Lower leg skin (tissue), 4 donors: Measurements from ENCODE around the gene NXT2. TPM values are rescaled to one million over a fixed set of nuclear protein-coding genes. Genes with fewer than 3 reads are reported as not detected.
A peak's percentile ranks its signal among the peaks of the same experiment; 100 is the strongest.

ENCODE experiments used
- DNase-seq, 2 donors: peaks; one replicate each; pipeline ENCODE4 v3.0.0-alpha.2; 2019; ENCODE audit warnings: low spot score in 2 of 2
- H3K4me3 ChIP-seq: fragments of 200-600 bp; sonication (generic); 2 replicates; pipeline ENCODE4 v1.5.1; 2017; ENCODE audit warnings: mild to moderate bottlenecking, low read depth; ENCODE audit not compliant: poor library complexity, severe bottlenecking
- CTCF ChIP-seq, 3 donors: fragments of 450-650 bp; IDR thresholded peaks; one replicate each; pipeline ENCODE4 v1.5.1; 2016; ENCODE audit warnings: antibody characterized with exemption in 3 of 3, mild to moderate bottlenecking in 3 of 3, moderate library complexity in 2 of 3
- POLR2A ChIP-seq, 2 donors: fragments of 450-650 bp; IDR thresholded peaks; one replicate each; pipeline ENCODE4 v1.6.1; 2016 to 2017; ENCODE audit warnings: antibody characterized with exemption in 2 of 2, mild to moderate bottlenecking in 1 of 2, moderate library complexity in 1 of 2
- WGBS, 2 donors: methylation state at CpG; one replicate each; pipeline ENCODE4 v1.1.5; 2018; 5-methylcytosine and 5-hydroxymethylcytosine counted together
- intact Hi-C: fragments of 100-400 bp; cut with DNase I; formaldehyde crosslinking; loops from one replicate; pipeline ENCODE4 v1.15.0; 2023; ENCODE audit warnings: low total_unique reads
- total RNA-seq, 4 donors: library from RNA; depleted of rRNA; stranded (reverse); fragments of >200 nt; gene quantifications; one replicate each; pipeline ENCODE4 v1.1.0, GENCODE V29; 2016

Gene NXT2
- total RNA-seq = 10 to 100 TPM in 3 of 4 donors, 1 to 10 TPM in 1; 6.6 to 16.2 (median 12.8) TPM

GRCh38 chrX:109536439-109537323 lies at the start of gene NXT2:
Gene NXT2, plus strand, starts transcription at chrX:109536844. Its CDS starts 163 bp downstream, at chrX:109537007.
- 4 to 35% methylated on average over 36 to 42 of the region's 43 CpGs for WGBS, 2 donors

GRCh38 chrX:109487640-109488039 lies 49.0 kb upstream of the NXT2 start:
- H3K4me3 ChIP-seq = no peak overlapping the region
- WGBS, 2 donors = 47 to 54% methylated on average over 4 of the region's 4 CpGs
- TF ChIP-seq POLR2A (IDR thresholded peaks at IDR 0.05) (no peak), CTCF (IDR thresholded peaks at IDR 0.05) (no peak)
- no peak for DNase-seq
- intact Hi-C loops = loop anchor here (10.0 kb wide), 1 partner anchor 137 kb away; the partner anchor contains the start of gene KCNE5

More at GRCh38 chrX:109536439-109537323, at the start of gene NXT2:
- DNase-seq = peak; percentile 87 to 96
- intact Hi-C loops = no loop called here
- H3K4me3 ChIP-seq = peak within 1 kb of the TSS; percentile 9
- TF ChIP-seq POLR2A (IDR thresholded peaks at IDR 0.05) (peak in 1 of 2 donors; percentile 15), CTCF (IDR thresholded peaks at IDR 0.05) (no peak)

GRCh38 chrX:109489174-109489573 lies 47.5 kb upstream of the NXT2 start:
- no peak overlapping the region for H3K4me3 ChIP-seq
- 90 to 97% methylated on average over 2 of the region's 2 CpGs for WGBS, 2 donors
- TF ChIP-seq POLR2A (IDR thresholded peaks at IDR 0.05) = no peak
- no peak for DNase-seq
- intact Hi-C loops = loop anchor here (10.0 kb wide), 1 partner anchor 136 kb away; the partner anchor contains the start of gene KCNE5

GRCh38 chrX:109498434-109498833 lies 38.2 kb upstream of the NXT2 start:
- 57 to 89% methylated on average over 1 of the region's 1 CpG for WGBS, 2 donors
- H3K4me3 ChIP-seq = no peak overlapping the region
- TF ChIP-seq POLR2A (IDR thresholded peaks at IDR 0.05) = no peak
- DNase-seq = no peak
- intact Hi-C loops = no loop called here

GRCh38 chrX:109501176-109501575 lies 35.5 kb upstream of the NXT2 start:
- TF ChIP-seq POLR2A (IDR thresholded peaks at IDR 0.05) = no peak
- no peak for TF ChIP-seq CTCF (IDR thresholded peaks at IDR 0.05)
- no peak for DNase-seq
- 45 to 53% methylated on average over 3 of the region's 3 CpGs for WGBS, 2 donors
- H3K4me3 ChIP-seq = no peak overlapping the region
- intact Hi-C loops = no loop called here

GRCh38 chrX:109508915-109509314 lies 27.7 kb upstream of the NXT2 start:
- no peak overlapping the region for H3K4me3 ChIP-seq
- intact Hi-C loops = no loop called here
- DNase-seq = no peak
- TF ChIP-seq POLR2A (IDR thresholded peaks at IDR 0.05) (no peak), CTCF (IDR thresholded peaks at IDR 0.05) (no peak)
